HL-60/S4 (cell line): ENCODE results near the gene CRYBA4.

ENCODE experiments used
- in situ Hi-C: fragments of 300-500 bp; cut with MboI; formaldehyde crosslinking; loops from 2 replicates; pipeline ENCODE4 v1.14.3; 2022; ENCODE audit warnings: low sequenced_read_pairs

The CRYBA4 gene

GRCh38 chr22:26620197-26620596, 1.6 kb upstream of the CRYBA4 start:
- in situ Hi-C loops = no loop called here

DNA sequence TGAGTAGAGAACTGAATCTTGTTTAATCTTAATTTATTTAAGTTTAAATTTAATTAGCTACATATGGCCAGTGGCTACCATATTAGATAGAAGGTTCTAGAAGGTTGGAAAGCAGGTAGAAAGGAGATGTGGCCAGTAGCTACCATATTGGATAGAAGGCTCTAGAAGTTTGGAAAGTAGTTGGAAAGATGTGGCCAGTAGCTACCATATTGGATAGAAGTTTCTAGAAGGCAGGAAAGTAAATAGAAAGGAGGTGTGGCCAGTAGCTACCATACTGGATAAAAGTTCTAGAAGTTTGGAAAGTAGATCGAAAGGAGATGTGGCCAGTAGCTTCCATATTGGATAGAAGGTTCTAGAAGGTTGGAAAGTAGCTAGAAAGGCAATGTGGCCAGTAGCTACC, 2.2 kb downstream of the CRYBA4 start:
- in situ Hi-C loops = no loop called here

DNA sequence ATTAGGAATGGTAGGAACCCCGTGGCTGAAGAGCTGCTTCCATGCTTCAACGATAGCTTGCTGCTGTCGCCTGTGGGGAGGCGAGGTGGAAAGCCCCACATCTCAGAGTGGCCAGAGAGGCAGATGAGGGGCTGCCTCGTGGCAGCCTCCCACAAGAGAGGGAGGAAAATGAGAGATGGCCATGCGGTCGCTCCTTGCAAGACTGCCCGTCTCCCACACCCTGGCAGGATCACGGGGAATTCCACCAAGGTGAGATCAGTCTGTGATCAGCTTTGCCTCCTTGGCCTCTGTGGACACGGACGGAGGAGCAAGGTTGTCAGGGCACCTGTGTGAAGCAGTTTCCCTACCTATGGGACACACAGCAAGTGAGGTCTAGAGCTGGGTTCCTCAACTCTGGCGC, 3.0 kb downstream of the CRYBA4 start:
- in situ Hi-C loops = no loop called here

- in situ Hi-C loops = no loop called here
Observed at GRCh38 chr22:26629988-26630761, 8.4 kb downstream of the CRYBA4 start.

DNA sequence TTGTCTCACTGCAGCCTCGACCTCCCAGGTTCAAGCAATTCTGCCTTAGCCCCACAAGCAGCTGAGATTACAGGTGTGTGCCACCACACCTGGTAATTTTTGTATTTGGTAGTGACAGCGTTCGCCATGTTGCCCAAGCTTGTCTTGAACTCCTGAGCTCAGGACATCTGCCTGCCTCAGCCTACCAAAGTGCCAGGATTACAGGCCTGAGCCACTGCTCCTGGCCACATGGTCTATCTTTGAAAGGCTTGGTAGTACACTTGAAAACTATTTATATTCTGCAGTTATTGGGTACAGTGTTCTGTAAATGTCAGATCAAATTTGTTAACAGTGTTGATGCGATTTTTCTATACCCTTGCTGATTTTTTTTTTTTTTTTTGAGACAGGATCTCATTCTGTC, 9.5 kb downstream of the CRYBA4 start:
- in situ Hi-C loops = no loop called here

DNA sequence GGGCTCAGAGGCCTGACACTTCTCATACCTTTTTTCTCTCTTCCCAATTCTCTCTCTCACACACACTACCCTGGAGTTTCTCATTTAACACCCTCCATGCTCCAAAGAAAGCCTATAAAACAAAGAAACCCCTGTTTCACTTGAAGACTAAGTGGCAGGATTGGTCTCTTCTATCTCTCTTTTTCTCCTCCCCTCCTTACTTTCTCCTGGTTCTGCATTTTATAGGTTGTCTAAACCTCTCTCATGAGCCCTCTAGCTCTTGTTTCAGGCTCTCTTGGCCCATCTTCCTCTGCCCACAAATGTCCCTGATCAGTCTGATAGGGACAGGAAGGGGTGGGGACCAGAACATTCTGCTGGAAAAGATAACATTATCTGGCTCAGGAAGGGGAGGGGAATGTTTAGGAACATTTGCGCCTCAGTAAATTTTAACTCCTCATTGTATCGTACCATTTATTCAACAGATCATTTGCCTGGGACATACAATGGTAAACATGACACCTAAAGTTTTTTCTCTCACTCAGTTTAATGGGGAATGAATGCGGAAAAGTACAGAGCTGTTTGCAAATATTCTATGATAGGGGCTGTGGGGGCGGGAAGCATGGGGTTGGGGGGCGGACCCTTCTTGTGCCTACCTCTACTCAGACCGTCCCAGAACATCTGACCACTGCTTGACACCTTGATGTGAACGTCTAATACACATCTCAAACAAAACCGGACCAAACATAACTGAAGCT, 10.8 kb downstream of the CRYBA4 start:
- in situ Hi-C loops = no loop called here

- in situ Hi-C loops = no loop called here
Observed at GRCh38 chr22:26634189-26634588, 12.4 kb downstream of the CRYBA4 start.

DNA sequence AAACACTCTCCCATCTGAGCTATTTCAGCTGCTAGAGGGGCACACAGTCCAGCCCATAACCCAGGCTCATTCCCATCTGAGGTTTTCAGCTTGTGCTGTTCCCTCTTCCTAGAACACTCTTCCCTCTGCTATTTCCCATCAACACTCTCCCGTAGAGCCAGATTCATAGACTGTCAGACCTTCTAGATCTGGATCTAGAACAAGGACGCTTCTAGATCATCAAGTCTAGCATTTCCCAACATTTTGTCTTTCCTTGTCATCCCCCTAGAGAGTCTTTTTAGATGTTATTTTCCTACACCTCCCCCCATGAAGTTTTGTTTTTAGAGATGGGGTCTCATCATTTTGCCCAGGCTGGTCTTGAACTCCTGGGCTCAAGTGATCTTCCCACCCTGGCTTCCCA, 13.4 kb downstream of the CRYBA4 start:
- in situ Hi-C loops = no loop called here

DNA sequence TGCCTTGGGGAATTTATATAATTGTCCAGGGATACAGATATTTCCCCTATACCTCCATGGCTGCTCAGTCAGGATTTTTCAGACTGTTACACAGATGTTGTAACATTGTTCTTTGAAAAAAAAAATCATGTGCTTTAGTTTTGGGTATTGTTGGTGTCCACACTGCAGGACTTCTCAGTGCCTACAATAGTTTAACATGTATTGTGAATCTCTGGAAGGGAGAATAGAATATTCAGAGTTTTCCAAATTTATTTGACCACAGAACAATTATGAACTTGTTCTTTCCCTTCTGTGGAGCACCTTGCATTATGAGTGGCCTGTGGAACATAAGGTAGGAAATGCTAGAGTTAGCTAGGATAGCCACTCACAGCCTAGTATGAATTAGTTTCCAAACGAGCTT, 14.5 kb downstream of the CRYBA4 start:
- in situ Hi-C loops = no loop called here

DNA sequence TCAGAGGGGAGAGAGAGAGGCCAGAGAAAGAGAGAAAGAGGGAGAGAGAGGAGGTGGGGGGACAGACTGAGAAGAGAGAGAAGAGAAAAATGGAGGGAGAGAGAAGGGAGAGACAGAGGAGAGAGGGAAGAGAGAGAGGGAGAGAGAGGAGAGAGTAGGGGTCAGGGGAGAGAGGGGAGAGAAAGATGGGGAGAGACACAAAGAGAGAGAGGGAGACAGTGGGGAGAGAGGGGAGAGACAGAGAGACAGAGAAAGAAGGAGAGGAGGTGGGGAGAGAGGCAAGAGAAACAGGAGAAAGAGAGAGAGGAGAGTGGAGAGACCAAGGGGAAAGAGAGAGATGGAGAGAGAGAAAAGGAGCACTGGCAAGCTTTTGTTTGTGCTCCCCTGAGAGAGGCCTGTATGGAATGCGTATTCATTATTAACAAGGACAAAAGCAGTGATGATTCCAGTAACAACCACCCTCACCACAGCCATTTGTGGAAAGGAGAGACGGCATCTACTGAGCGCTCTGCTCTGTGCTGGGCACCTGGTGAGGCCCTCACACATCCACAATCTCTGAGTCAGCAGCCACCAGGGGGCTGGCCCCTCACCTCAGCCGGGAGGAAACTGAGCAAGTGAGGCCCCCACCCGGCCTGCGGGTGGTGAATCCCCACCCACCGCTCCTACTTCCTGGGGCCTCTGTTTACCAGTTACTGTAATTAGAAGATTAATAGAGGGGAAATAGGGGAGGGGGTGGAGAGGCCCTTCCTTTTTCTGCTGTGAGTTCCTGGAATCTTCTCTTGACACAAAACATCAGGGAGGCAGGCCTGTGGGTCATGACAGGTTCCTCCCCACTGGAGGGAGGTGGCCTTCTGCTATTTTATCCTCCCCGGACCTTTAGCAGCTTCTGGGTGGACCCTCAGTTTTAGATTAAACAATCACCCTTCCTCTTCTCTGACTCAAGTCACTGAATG, 21.0 kb downstream of the CRYBA4 start:
- in situ Hi-C loops = no loop called here

- in situ Hi-C loops = no loop called here
Observed at GRCh38 chr22:26643418-26644100, 21.8 kb downstream of the CRYBA4 start.

- in situ Hi-C loops = no loop called here
Observed at GRCh38 chr22:26646158-26646557, 24.4 kb downstream of the CRYBA4 start.

GRCh38 chr22:26648011-26648497, 26.3 kb downstream of the CRYBA4 start:
- in situ Hi-C loops = no loop called here

GRCh38 chr22:26648528-26649388, 27.0 kb downstream of the CRYBA4 start:
- in situ Hi-C loops = no loop called here

DNA sequence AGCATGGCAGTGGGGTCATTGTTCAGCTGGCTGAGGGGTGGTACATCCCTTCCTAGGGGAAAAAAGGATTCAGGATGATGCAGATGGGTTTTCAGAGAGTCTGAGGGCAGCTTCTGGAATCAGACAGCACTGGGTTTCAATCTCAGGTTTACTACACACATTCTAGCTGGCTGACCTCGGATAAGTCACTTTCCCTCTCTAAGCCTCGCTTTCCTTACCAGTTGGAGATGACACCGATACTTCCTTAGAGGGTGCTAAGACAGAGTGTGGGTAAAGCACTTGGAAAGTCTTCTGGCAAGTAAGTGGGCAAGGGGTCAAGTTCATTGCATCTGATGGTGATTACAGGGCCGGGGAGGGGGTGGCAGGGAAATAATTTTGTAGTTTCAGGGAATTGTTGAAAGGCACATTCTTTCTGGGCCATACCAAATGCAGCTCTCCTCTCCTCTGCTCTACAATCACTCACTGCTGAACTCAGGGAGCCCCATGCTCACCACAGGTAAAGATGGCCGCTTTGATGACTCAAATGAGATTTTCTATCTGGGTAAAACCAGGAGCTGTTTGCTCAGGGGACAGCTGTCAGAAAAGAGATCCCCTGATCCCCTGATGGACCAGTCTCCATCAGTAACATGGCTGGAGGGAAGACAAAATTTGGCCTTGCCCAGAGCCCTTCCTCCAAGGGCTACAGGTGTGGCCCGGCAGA, 29.1 kb downstream of the CRYBA4 start:
- in situ Hi-C loops = no loop called here

GRCh38 chr22:26651815-26652214, 30.1 kb downstream of the CRYBA4 start:
- in situ Hi-C loops = no loop called here

GRCh38 chr22:26656891-26657851, 35.4 kb downstream of the CRYBA4 start, which contains the start of gene MIAT:
MIAT (plus strand) TSS chr22:26657588.
- in situ Hi-C loops = no loop called here

DNA sequence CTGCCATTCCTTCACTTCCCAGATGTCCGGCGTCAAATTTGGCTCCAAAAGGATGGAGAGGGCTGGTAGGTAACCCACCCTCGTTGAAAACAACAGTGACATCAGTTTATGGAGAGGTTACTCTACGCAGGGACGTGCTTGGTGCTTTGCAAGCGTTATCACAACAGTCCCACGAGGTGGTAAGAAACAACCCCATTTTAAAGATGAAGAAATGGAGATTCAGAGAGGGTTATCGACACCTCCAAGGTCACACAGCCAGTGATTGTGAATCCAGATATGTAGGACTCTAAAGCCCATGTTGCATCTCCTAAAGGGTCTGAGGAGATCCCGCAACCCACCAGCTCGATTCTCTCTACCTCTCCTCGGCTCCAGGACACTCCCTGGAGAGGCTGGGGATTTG, 36.4 kb downstream of the CRYBA4 start:
- in situ Hi-C loops = no loop called here
